Kidney (tissue), 14 donors: ENCODE measurements around the gene CCDC68. TPM values are rescaled to one million over a fixed set of nuclear protein-coding genes. Genes with fewer than 3 reads are reported as not detected.

Experiments used
- DNase-seq, 5 donors: peaks; one replicate each; pipeline ENCODE4 v3.0.0-alpha.2; 2013 to 2020
- FAIRE-seq: peaks from 2 replicates; lab custom pipeline; 2012; peaks lifted over from hg19 to GRCh38; lab: Jason Lieb, UNC
- H3K27ac ChIP-seq, 2 donors: one replicate each; pipeline ENCODE4 v1.7.0; 2013; ENCODE audit warnings: low read depth in 2 of 2, low read length in 2 of 2, inconsistent platforms in 1 of 2
- H3K27me3 ChIP-seq: one replicate; pipeline ENCODE4 v1.7.1; 2013; ENCODE audit warnings: low read length, inconsistent platforms; ENCODE audit not compliant: control insufficient read depth, insufficient read depth
- H3K36me3 ChIP-seq, 3 donors: one replicate each; pipeline versions ENCODE4 v1.7.0 to v1.7.1; 2013; ENCODE audit warnings: low read length in 3 of 3, control low read depth in 1 of 3, inconsistent platforms in 1 of 3; ENCODE audit not compliant: insufficient read depth in 3 of 3, control insufficient read depth in 2 of 3
- H3K4me1 ChIP-seq, 3 donors: one replicate each; pipeline versions ENCODE4 v1.7.0 to v1.7.1; 2013; ENCODE audit warnings: low read length in 3 of 3, inconsistent platforms in 1 of 3, low read depth in 1 of 3; ENCODE audit not compliant: control insufficient read depth in 2 of 3, insufficient read depth in 2 of 3
- H3K4me3 ChIP-seq, 3 donors: one replicate each; pipeline versions ENCODE4 v1.7.0 to v1.8.1; 2013; ENCODE audit warnings: low read length in 3 of 3, control low read depth in 1 of 3, inconsistent platforms in 1 of 3
- H3K9ac ChIP-seq, 3 donors: one replicate each; pipeline versions ENCODE4 v1.7.0 to v1.7.1; 2013; ENCODE audit warnings: low read length in 3 of 3, control low read depth in 1 of 3, inconsistent platforms in 1 of 3
- H3K9me3 ChIP-seq, 3 donors: one replicate each; pipeline versions ENCODE4 v1.7.0 to v1.7.1; 2013; ENCODE audit warnings: low read length in 3 of 3, control low read depth in 1 of 3, inconsistent platforms in 1 of 3; ENCODE audit not compliant: control insufficient read depth in 2 of 3, insufficient read depth in 1 of 3
- CTCF ChIP-seq: IDR thresholded peaks from 3 replicates; pipeline ENCODE4 v1.5.1; 2012; ENCODE audit warnings: mild to moderate bottlenecking, moderate library complexity, borderline replicate concordance; ENCODE audit not compliant: insufficient read depth; ENCODE audit errors: extremely low read depth
- intact Hi-C: fragments of 100-400 bp; cut with DNase I; formaldehyde crosslinking; loops from one replicate; pipeline ENCODE4 v1.11.1; 2022
- polyA plus RNA-seq: library from polyadenylated mRNA; stranded (reverse); fragments of 350-450 nt; fragmentation: Illumina TruSeq; extraction: RNeasy Lipid Tissue Mini Kit (QIAGEN cat#74804); gene quantifications from one replicate; pipeline ENCODE4 v1.2.3, GENCODE V29; 2014; ENCODE audit warnings: low read depth, low replicate concordance; ENCODE audit not compliant: insufficient read depth
- total RNA-seq: library from RNA; stranded (reverse); fragmentation: NEBNext Ultra II Directional; extraction: Animal tissue kit (Norgen Biotek cat#: 25700); gene quantifications from one replicate; pipeline ENCODE4 v1.2.1, GENCODE V29; 2021
- donor health status: control.
- donor health status: control.
- donor health status: control.
- donor health status: control.
- donor health status: control.
- donor health status: DM: yes; HTN: yes; CAD: no.
- donor health status: Normal renal cell carcinoma (clear cell type).

Gene CCDC68
- total and polyA plus RNA-seq, 2 donors from 2014 or later, result 2.6 to 6.1 TPM

- H3K9ac ChIP-seq, result no peak overlapping the region
- FAIRE-seq, result no peak
- no peak overlapping the region for H3K27ac ChIP-seq
- H3K9me3 ChIP-seq, result no peaks in the 10 kb centered on the region
- no peak for TF ChIP-seq CTCF
- no peaks in the 10 kb centered on the region for H3K4me1 ChIP-seq
- intact Hi-C loops, result no loop called here
- H3K27me3 ChIP-seq, result no peaks in the 10 kb centered on the region
- no peak overlapping the region for H3K4me3 ChIP-seq
- peak in 1 of 5 donors; percentile 6 for DNase-seq
- H3K36me3 ChIP-seq, result no peaks in the 10 kb centered on the region
Measured at GRCh38 chr18:54881229-54881768, 78.0 kb downstream of the CCDC68 start.

GRCh38 chr18:54880395-54881105 is 78.7 kb downstream of the CCDC68 start:
- H3K27me3 ChIP-seq, result no peaks in the 10 kb centered on the region
- no peak overlapping the region for H3K27ac ChIP-seq
- H3K4me3 ChIP-seq, result no peak overlapping the region
- peak in 1 of 5 donors; percentile 5 for DNase-seq
- no peaks in the 10 kb centered on the region for H3K9me3 ChIP-seq
- no peak for FAIRE-seq
- no peaks in the 10 kb centered on the region for H3K4me1 ChIP-seq
- intact Hi-C loops, result no loop called here
- no peak overlapping the region for H3K9ac ChIP-seq
- no peaks in the 10 kb centered on the region for H3K36me3 ChIP-seq
- TF ChIP-seq CTCF, result no peak

GRCh38 chr18:54879691-54880090 is 79.6 kb downstream of the CCDC68 start:
- Histone ChIP-seq H3K27ac (no peak overlapping the region), H3K4me1 (no peaks in the 10 kb centered on the region), H3K4me3 (no peak overlapping the region), H3K36me3 (no peaks in the 10 kb centered on the region), H3K27me3 (no peaks in the 10 kb centered on the region), H3K9me3 (no peaks in the 10 kb centered on the region), H3K9ac (no peak overlapping the region)
- FAIRE-seq, result no peak
- intact Hi-C loops, result no loop called here
- DNase-seq, result no peak
- no peak for TF ChIP-seq CTCF
